Loucy (cell line): ENCODE measurements around the gene STON1.

Experiments used
- H2AFZ ChIP-seq: fragments of 200-600 bp; sonication (generic); 2 replicates; pipeline ENCODE4 v1.6.0; 2016; ENCODE audit warnings: antibody characterized with exemption, mild to moderate bottlenecking, low read length, moderate library complexity
- H3F3A ChIP-seq: fragments of 200-600 bp; 2 replicates; pipeline ENCODE4 v1.6.0; 2016; ENCODE audit warnings: antibody characterized with exemption, low read depth, mild to moderate bottlenecking
- H3K27me3 ChIP-seq: fragments of 200-600 bp; sonication (generic); 2 replicates; pipeline ENCODE4 v1.6.1; 2014; ENCODE audit warnings: low read length, mild to moderate bottlenecking; ENCODE audit not compliant: insufficient read depth, poor library complexity, severe bottlenecking
- H3K36me3 ChIP-seq: fragments of 200-600 bp; sonication (generic); 2 replicates; pipeline ENCODE4 v1.6.1; 2016; ENCODE audit warnings: low read length; ENCODE audit not compliant: insufficient read depth
- H3K4me1 ChIP-seq: fragments of 200-600 bp; sonication (generic); 2 replicates; pipeline ENCODE4 v1.5.1; 2014; ENCODE audit warnings: low read length, mild to moderate bottlenecking; ENCODE audit not compliant: insufficient read depth, poor library complexity, severe bottlenecking
- H3K4me2 ChIP-seq: fragments of 200-600 bp; sonication (generic); 2 replicates; pipeline ENCODE4 v1.6.0; 2014; ENCODE audit warnings: antibody characterized with exemption, low read length, low read depth, mild to moderate bottlenecking; ENCODE audit not compliant: poor library complexity, severe bottlenecking
- H3K4me3 ChIP-seq: fragments of 200-600 bp; sonication (generic); 2 replicates; pipeline ENCODE4 v1.5.1; 2014; ENCODE audit warnings: low read length, mild to moderate bottlenecking, mixed read lengths; ENCODE audit not compliant: poor library complexity, severe bottlenecking
- H3K79me2 ChIP-seq: fragments of 200-600 bp; sonication (generic); 2 replicates; pipeline ENCODE4 v1.6.1; 2014; ENCODE audit warnings: low read length; ENCODE audit not compliant: insufficient read depth
- H3K9ac ChIP-seq: fragments of 200-600 bp; sonication (generic); 2 replicates; pipeline ENCODE4 v1.6.0; 2014; ENCODE audit warnings: mild to moderate bottlenecking, low read depth, low read length, moderate library complexity; ENCODE audit not compliant: poor library complexity, severe bottlenecking
- H3K9me2 ChIP-seq: fragments of 200-600 bp; sonication (generic); replicated peaks from 2 replicates; pipeline ENCODE4 v1.6.1; 2016; ENCODE audit warnings: low read depth, low read length, mixed read lengths
- H3K9me3 ChIP-seq: fragments of 200-600 bp; sonication (generic); 2 replicates; pipeline ENCODE4 v1.6.1; 2014; ENCODE audit warnings: mild to moderate bottlenecking, antibody characterized with exemption, low read length, low read depth; ENCODE audit not compliant: insufficient read depth
- H4K20me1 ChIP-seq: fragments of 200-600 bp; sonication (generic); 2 replicates; pipeline ENCODE4 v1.6.0; 2014; ENCODE audit warnings: antibody characterized with exemption, low read length, mild to moderate bottlenecking; ENCODE audit not compliant: insufficient read depth, poor library complexity, severe bottlenecking
- CTCF ChIP-seq: fragments of 200-600 bp; sonication (generic); conservative IDR thresholded peaks from 2 replicates; pipeline ENCODE4 v1.5.1; 2014; ENCODE audit warnings: mild to moderate bottlenecking, antibody characterized with exemption, low read length
- EZH2phosphoT487 ChIP-seq: fragments of 200-600 bp; IDR thresholded peaks from 2 replicates; pipeline ENCODE4 v1.6.1; 2018; ENCODE audit warnings: antibody characterized with exemption, mild to moderate bottlenecking, moderate library complexity, borderline replicate concordance

The STON1 gene

GRCh38 chr2:48529676-48530032, 300 bp upstream of the STON1 start:
- H3F3A ChIP-seq = 0 out of 2 replicates have a peak, but pooled peaks cover 4% of the 10 kb centered on the region
- peak overlapping the region; percentile 84 for H2AFZ ChIP-seq
- peak overlapping the region; percentile 81 for H3K4me3 ChIP-seq
- H3K27me3 ChIP-seq = no peaks in the 10 kb centered on the region
- no peak overlapping the region for H3K9ac ChIP-seq
- H3K4me1 ChIP-seq = peaks cover 14% of the 10 kb centered on the region
- no peaks in the 10 kb centered on the region for H3K79me2 ChIP-seq
- H3K9me2 ChIP-seq = no peaks in the 10 kb centered on the region
- no peaks in the 10 kb centered on the region for H4K20me1 ChIP-seq
- peak overlapping the region; percentile 72 for H3K4me2 ChIP-seq
- H3K9me3 ChIP-seq = no peaks in the 10 kb centered on the region
- TF ChIP-seq CTCF (no peak), EZH2phosphoT487 (no peak)
- no peaks in the 10 kb centered on the region for H3K36me3 ChIP-seq

- Histone ChIP-seq H3K9ac (no peak overlapping the region), H3K4me2 (peak overlapping the region; percentile 76), H3K27me3 (no peaks in the 10 kb centered on the region), H3K9me3 (no peaks in the 10 kb centered on the region), H3K79me2 (no peaks in the 10 kb centered on the region), H3K9me2 (no peaks in the 10 kb centered on the region), H3K4me1 (peaks cover 14% of the 10 kb centered on the region), H3K36me3 (no peaks in the 10 kb centered on the region), H2AFZ (peak overlapping the region; percentile 99; the same call in 1 of the 2 replicates), H3F3A (0 out of 2 replicates have a peak, but pooled peaks cover 4% of the 10 kb centered on the region), H4K20me1 (no peaks in the 10 kb centered on the region), H3K4me3 (peak overlapping the region; percentile 81)
- no peak for TF ChIP-seq EZH2phosphoT487
- no peak for TF ChIP-seq CTCF
Observed at GRCh38 chr2:48531141-48531648, 1.2 kb downstream of the STON1 start.

GRCh38 chr2:48532174-48532573, 2.2 kb downstream of the STON1 start:
- Histone ChIP-seq H3K9me2 (no peaks in the 10 kb centered on the region), H3K27me3 (no peaks in the 10 kb centered on the region), H3K4me1 (peaks cover 14% of the 10 kb centered on the region), H3K9ac (no peak overlapping the region), H3K4me3 (no peak overlapping the region), H3F3A (0 out of 2 replicates have a peak, but pooled peaks cover 4% of the 10 kb centered on the region), H4K20me1 (no peaks in the 10 kb centered on the region), H3K9me3 (no peaks in the 10 kb centered on the region), H3K36me3 (no peaks in the 10 kb centered on the region), H3K79me2 (no peaks in the 10 kb centered on the region), H3K4me2 (no peak overlapping the region), H2AFZ (no peak overlapping the region)
- no peak for TF ChIP-seq CTCF
- no peak for TF ChIP-seq EZH2phosphoT487
